HEK293 (cell line): ENCODE data around the gene HBA2.

Experiments used
- KLF16 ChIP-seq: fragments of 450-650 bp; formaldehyde crosslinking; IDR thresholded peaks from 2 replicates; pipeline ENCODE4 v1.5.1; 2017; ENCODE audit warnings: missing biosample characterization, missing genetic modification characterization
- SALL2 ChIP-seq: fragments of 450-650 bp; formaldehyde crosslinking; IDR thresholded peaks from 2 replicates; pipeline ENCODE4 v1.5.0; 2017; ENCODE audit warnings: missing biosample characterization, mild to moderate bottlenecking, missing genetic modification characterization, borderline replicate concordance
- ZFP37 ChIP-seq: fragments of 450-650 bp; formaldehyde crosslinking; IDR thresholded peaks from 2 replicates; pipeline ENCODE4 v1.5.1; 2016; ENCODE audit warnings: missing biosample characterization, missing genetic modification characterization
- ZNF121 ChIP-seq: fragments of 450-650 bp; formaldehyde crosslinking; IDR thresholded peaks from 2 replicates; pipeline ENCODE4 v1.5.1; 2016; ENCODE audit warnings: missing biosample characterization, missing genetic modification characterization
- ZNF169 ChIP-seq: fragments of 450-650 bp; formaldehyde crosslinking; IDR thresholded peaks from 2 replicates; pipeline ENCODE4 v1.5.1; 2016; ENCODE audit warnings: missing biosample characterization, missing genetic modification characterization
- ZNF423 ChIP-seq: fragments of 450-650 bp; formaldehyde crosslinking; IDR thresholded peaks from 2 replicates; pipeline ENCODE4 v1.5.1; 2016; ENCODE audit warnings: missing biosample characterization, missing genetic modification characterization
- ZNF433 ChIP-seq: fragments of 450-650 bp; formaldehyde crosslinking; IDR thresholded peaks from 2 replicates; pipeline ENCODE4 v1.5.1; 2016; ENCODE audit warnings: missing biosample characterization, missing genetic modification characterization, low read depth
- ZNF561 ChIP-seq: fragments of 450-650 bp; IDR thresholded peaks from 2 replicates; pipeline ENCODE4 v1.5.1; 2018; ENCODE audit warnings: missing biosample characterization, missing genetic modification characterization, borderline replicate concordance
- ZNF571 ChIP-seq: fragments of 450-650 bp; formaldehyde crosslinking; IDR thresholded peaks from 2 replicates; pipeline ENCODE4 v1.5.0; 2017; ENCODE audit warnings: missing biosample characterization, missing genetic modification characterization
- ZNF600 ChIP-seq: fragments of 450-650 bp; formaldehyde crosslinking; IDR thresholded peaks from 2 replicates; pipeline ENCODE4 v1.5.1; 2016; ENCODE audit warnings: missing biosample characterization, missing genetic modification characterization
- ZNF654 ChIP-seq: fragments of 450-650 bp; formaldehyde crosslinking; IDR thresholded peaks from 2 replicates; pipeline ENCODE4 v1.5.1; 2016; ENCODE audit warnings: low read depth, missing biosample characterization, missing genetic modification characterization
- ZNF664 ChIP-seq: fragments of 450-650 bp; formaldehyde crosslinking; IDR thresholded peaks from 2 replicates; pipeline ENCODE4 v1.5.1; 2016; ENCODE audit warnings: missing biosample characterization, missing genetic modification characterization
- ZNF670 ChIP-seq: fragments of 450-650 bp; formaldehyde crosslinking; IDR thresholded peaks from 2 replicates; pipeline ENCODE4 v1.5.1; 2016; ENCODE audit warnings: missing biosample characterization, missing genetic modification characterization, low read depth
- ZNF837 ChIP-seq: fragments of 450-650 bp; formaldehyde crosslinking; IDR thresholded peaks from 2 replicates; pipeline ENCODE4 v1.5.1; 2016; ENCODE audit warnings: missing biosample characterization, missing genetic modification characterization
- TF ChIP-seq, protein P1 (sequence below): fragments of 450-650 bp; formaldehyde crosslinking; conservative IDR thresholded peaks from 2 replicates; pipeline ENCODE4 v1.5.1; 2016; ENCODE audit warnings: low read depth, missing biosample characterization, missing genetic modification characterization
- TF ChIP-seq, protein P2 (sequence below): fragments of 450-650 bp; formaldehyde crosslinking; IDR thresholded peaks from 2 replicates; pipeline ENCODE4 v1.5.1; 2016; ENCODE audit warnings: missing biosample characterization, missing genetic modification characterization
- TF ChIP-seq, protein P3 (sequence below): fragments of 450-650 bp; formaldehyde crosslinking; IDR thresholded peaks from 2 replicates; pipeline ENCODE4 v1.5.1; 2016; ENCODE audit warnings: missing biosample characterization, missing genetic modification characterization
- TF ChIP-seq, protein P4 (sequence below): fragments of 450-650 bp; formaldehyde crosslinking; IDR thresholded peaks from 2 replicates; pipeline ENCODE4 v1.5.1; 2017; ENCODE audit warnings: missing biosample characterization, mild to moderate bottlenecking, missing genetic modification characterization, moderate library complexity
- TF ChIP-seq, protein P5 (sequence below): fragments of 450-650 bp; formaldehyde crosslinking; IDR thresholded peaks from 2 replicates; pipeline ENCODE4 v1.5.1; 2017; ENCODE audit warnings: missing biosample characterization, missing genetic modification characterization
- TF ChIP-seq, protein P6 (sequence below): fragments of 450-650 bp; formaldehyde crosslinking; IDR thresholded peaks from 2 replicates; pipeline ENCODE4 v1.5.0; 2017; ENCODE audit warnings: missing biosample characterization, missing genetic modification characterization, borderline replicate concordance
- TF ChIP-seq, protein P7 (sequence below): fragments of 450-650 bp; formaldehyde crosslinking; IDR thresholded peaks from 2 replicates; pipeline ENCODE4 v1.5.1; 2016; ENCODE audit warnings: missing biosample characterization, missing genetic modification characterization, low read depth

Gene HBA2

DNA sequence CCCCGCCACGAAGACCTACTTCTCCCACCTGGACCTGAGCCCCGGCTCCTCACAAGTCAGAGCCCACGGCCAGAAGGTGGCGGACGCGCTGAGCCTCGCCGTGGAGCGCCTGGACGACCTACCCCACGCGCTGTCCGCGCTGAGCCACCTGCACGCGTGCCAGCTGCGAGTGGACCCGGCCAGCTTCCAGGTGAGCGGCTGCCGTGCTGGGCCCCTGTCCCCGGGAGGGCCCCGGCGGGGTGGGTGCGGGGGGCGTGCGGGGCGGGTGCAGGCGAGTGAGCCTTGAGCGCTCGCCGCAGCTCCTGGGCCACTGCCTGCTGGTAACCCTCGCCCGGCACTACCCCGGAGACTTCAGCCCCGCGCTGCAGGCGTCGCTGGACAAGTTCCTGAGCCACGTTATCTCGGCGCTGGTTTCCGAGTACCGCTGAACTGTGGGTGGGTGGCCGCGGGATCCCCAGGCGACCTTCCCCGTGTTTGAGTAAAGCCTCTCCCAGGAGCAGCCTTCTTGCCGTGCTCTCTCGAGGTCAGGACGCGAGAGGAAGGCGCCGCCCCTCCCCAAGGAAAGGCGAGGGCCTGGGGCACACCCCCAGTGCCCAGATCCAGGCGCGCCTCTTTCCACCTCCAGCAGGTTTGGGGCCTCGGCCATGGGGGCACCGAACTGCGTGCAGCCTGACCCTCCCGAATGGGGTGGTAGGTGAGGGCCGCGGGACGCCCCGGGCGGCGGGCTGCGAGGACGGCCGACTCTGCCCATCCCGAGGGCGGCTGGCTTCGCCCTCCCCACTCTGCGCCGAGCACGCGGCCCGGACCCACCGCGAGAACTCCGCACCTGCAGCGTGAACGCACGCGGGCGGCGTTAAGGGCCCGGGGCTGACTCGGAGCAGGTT lies 8.2 kb downstream of the HBA2 start (continued):
- TF ChIP-seq, protein P1, sequence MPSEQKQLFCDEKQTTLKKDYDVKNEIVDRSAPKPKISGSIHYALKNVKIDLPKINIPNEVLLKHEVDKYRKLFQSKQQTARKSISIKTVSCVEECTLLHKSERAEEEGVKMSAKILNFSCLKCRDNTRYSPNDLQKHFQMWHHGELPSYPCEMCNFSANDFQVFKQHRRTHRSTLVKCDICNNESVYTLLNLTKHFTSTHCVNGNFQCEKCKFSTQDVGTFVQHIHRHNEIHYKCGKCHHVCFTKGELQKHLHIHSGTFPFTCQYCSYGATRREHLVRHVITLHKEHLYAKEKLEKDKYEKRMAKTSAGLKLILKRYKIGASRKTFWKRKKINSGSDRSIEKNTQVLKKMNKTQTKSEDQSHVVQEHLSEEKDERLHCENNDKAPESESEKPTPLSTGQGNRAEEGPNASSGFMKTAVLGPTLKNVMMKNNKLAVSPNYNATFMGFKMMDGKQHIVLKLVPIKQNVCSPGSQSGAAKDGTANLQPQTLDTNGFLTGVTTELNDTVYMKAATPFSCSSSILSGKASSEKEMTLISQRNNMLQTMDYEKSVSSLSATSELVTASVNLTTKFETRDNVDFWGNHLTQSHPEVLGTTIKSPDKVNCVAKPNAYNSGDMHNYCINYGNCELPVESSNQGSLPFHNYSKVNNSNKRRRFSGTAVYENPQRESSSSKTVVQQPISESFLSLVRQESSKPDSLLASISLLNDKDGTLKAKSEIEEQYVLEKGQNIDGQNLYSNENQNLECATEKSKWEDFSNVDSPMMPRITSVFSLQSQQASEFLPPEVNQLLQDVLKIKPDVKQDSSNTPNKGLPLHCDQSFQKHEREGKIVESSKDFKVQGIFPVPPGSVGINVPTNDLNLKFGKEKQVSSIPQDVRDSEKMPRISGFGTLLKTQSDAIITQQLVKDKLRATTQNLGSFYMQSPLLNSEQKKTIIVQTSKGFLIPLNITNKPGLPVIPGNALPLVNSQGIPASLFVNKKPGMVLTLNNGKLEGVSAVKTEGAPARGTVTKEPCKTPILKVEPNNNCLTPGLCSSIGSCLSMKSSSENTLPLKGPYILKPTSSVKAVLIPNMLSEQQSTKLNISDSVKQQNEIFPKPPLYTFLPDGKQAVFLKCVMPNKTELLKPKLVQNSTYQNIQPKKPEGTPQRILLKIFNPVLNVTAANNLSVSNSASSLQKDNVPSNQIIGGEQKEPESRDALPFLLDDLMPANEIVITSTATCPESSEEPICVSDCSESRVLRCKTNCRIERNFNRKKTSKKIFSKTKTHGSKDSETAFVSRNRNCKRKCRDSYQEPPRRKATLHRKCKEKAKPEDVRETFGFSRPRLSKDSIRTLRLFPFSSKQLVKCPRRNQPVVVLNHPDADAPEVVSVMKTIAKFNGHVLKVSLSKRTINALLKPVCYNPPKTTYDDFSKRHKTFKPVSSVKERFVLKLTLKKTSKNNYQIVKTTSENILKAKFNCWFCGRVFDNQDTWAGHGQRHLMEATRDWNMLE (tag by site-specific recombination): no peak
- TF ChIP-seq, protein P2, sequence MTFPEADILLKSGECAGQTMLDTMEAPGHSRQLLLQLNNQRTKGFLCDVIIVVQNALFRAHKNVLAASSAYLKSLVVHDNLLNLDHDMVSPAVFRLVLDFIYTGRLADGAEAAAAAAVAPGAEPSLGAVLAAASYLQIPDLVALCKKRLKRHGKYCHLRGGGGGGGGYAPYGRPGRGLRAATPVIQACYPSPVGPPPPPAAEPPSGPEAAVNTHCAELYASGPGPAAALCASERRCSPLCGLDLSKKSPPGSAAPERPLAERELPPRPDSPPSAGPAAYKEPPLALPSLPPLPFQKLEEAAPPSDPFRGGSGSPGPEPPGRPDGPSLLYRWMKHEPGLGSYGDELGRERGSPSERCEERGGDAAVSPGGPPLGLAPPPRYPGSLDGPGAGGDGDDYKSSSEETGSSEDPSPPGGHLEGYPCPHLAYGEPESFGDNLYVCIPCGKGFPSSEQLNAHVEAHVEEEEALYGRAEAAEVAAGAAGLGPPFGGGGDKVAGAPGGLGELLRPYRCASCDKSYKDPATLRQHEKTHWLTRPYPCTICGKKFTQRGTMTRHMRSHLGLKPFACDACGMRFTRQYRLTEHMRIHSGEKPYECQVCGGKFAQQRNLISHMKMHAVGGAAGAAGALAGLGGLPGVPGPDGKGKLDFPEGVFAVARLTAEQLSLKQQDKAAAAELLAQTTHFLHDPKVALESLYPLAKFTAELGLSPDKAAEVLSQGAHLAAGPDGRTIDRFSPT (tag by site-specific recombination): peak; percentile 91
- TF ChIP-seq, protein P3, sequence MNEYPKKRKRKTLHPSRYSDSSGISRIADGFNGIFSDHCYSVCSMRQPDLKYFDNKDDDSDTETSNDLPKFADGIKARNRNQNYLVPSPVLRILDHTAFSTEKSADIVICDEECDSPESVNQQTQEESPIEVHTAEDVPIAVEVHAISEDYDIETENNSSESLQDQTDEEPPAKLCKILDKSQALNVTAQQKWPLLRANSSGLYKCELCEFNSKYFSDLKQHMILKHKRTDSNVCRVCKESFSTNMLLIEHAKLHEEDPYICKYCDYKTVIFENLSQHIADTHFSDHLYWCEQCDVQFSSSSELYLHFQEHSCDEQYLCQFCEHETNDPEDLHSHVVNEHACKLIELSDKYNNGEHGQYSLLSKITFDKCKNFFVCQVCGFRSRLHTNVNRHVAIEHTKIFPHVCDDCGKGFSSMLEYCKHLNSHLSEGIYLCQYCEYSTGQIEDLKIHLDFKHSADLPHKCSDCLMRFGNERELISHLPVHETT: no peak
- TF ChIP-seq ZNF169: no peak
- TF ChIP-seq, protein P4, sequence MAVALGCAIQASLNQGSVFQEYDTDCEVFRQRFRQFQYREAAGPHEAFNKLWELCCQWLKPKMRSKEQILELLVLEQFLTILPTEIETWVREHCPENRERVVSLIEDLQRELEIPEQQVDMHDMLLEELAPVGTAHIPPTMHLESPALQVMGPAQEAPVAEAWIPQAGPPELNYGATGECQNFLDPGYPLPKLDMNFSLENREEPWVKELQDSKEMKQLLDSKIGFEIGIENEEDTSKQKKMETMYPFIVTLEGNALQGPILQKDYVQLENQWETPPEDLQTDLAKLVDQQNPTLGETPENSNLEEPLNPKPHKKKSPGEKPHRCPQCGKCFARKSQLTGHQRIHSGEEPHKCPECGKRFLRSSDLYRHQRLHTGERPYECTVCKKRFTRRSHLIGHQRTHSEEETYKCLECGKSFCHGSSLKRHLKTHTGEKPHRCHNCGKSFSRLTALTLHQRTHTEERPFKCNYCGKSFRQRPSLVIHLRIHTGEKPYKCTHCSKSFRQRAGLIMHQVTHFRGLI (tag by site-specific recombination): no peak
- TF ChIP-seq, protein P5, sequence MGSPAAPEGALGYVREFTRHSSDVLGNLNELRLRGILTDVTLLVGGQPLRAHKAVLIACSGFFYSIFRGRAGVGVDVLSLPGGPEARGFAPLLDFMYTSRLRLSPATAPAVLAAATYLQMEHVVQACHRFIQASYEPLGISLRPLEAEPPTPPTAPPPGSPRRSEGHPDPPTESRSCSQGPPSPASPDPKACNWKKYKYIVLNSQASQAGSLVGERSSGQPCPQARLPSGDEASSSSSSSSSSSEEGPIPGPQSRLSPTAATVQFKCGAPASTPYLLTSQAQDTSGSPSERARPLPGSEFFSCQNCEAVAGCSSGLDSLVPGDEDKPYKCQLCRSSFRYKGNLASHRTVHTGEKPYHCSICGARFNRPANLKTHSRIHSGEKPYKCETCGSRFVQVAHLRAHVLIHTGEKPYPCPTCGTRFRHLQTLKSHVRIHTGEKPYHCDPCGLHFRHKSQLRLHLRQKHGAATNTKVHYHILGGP (tag by site-specific recombination): no peak
- 0 out of 2 replicates have a peak, but pooled peaks have one; percentile 22 for TF ChIP-seq ZNF837 (tag by site-specific recombination)
- TF ChIP-seq ZNF571 (tag by site-specific recombination): no peak
- TF ChIP-seq ZNF670 (tag by site-specific recombination): no peak
- no peak for TF ChIP-seq ZNF664
- TF ChIP-seq ZNF561 (tag by site-specific recombination): peak; percentile 81
- TF ChIP-seq KLF16 (tag by site-specific recombination): peak; percentile 62; the same call in 1 of the 2 replicates
- TF ChIP-seq, protein P6, sequence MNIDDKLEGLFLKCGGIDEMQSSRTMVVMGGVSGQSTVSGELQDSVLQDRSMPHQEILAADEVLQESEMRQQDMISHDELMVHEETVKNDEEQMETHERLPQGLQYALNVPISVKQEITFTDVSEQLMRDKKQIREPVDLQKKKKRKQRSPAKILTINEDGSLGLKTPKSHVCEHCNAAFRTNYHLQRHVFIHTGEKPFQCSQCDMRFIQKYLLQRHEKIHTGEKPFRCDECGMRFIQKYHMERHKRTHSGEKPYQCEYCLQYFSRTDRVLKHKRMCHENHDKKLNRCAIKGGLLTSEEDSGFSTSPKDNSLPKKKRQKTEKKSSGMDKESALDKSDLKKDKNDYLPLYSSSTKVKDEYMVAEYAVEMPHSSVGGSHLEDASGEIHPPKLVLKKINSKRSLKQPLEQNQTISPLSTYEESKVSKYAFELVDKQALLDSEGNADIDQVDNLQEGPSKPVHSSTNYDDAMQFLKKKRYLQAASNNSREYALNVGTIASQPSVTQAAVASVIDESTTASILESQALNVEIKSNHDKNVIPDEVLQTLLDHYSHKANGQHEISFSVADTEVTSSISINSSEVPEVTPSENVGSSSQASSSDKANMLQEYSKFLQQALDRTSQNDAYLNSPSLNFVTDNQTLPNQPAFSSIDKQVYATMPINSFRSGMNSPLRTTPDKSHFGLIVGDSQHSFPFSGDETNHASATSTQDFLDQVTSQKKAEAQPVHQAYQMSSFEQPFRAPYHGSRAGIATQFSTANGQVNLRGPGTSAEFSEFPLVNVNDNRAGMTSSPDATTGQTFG (tag by site-specific recombination): no peak
- TF ChIP-seq ZFP37 (tag by site-specific recombination): 0 out of 2 replicates have a peak, but pooled peaks have one; percentile 61
- TF ChIP-seq ZNF423 (tag by site-specific recombination): no peak
- TF ChIP-seq ZNF121 (tag by site-specific recombination): no peak
- TF ChIP-seq, protein P7, sequence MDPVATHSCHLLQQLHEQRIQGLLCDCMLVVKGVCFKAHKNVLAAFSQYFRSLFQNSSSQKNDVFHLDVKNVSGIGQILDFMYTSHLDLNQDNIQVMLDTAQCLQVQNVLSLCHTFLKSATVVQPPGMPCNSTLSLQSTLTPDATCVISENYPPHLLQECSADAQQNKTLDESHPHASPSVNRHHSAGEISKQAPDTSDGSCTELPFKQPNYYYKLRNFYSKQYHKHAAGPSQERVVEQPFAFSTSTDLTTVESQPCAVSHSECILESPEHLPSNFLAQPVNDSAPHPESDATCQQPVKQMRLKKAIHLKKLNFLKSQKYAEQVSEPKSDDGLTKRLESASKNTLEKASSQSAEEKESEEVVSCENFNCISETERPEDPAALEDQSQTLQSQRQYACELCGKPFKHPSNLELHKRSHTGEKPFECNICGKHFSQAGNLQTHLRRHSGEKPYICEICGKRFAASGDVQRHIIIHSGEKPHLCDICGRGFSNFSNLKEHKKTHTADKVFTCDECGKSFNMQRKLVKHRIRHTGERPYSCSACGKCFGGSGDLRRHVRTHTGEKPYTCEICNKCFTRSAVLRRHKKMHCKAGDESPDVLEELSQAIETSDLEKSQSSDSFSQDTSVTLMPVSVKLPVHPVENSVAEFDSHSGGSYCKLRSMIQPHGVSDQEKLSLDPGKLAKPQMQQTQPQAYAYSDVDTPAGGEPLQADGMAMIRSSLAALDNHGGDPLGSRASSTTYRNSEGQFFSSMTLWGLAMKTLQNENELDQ: no peak
- TF ChIP-seq ZNF433 (tag by site-specific recombination): no peak
- TF ChIP-seq ZNF654 (tag by site-specific recombination): no peak
- TF ChIP-seq ZNF600 (tag by site-specific recombination): peak; percentile 67
- no peak for TF ChIP-seq SALL2 (tag by site-specific recombination)
